Panc1 (cell line): Measurements from ENCODE around the gene SCRN1. TPM values are rescaled to one million over a fixed set of nuclear protein-coding genes. Genes with fewer than 3 reads are reported as not detected.

Source experiments
- ATAC-seq: fragments of 200-7000 bp; cut with Tn5 transposase; 2 replicates; pipeline ENCODE4 v1.9.1; 2020; ENCODE audit warnings: mild to moderate bottlenecking, moderate library complexity
- BruUV-seq: library from RNA; stranded (reverse); fragments of 400-500 nt; replicated peaks from 2 replicates; lab custom pipeline; 2021; lab: Mats Ljungman, UMichigan
- CTCF ChIA-PET: fragments of 300-600 bp; sonication (Branson Sonifier 250); formaldehyde crosslinking; loops from one replicate; lab custom pipeline; 2022; ENCODE audit warnings: antibody characterized with exemption; lab: Charles Lee
- POLR2A ChIA-PET: fragments of 300-600 bp; sonication (Branson Sonifier 250); formaldehyde crosslinking; loops from one replicate; lab custom pipeline; 2022; ENCODE audit warnings: antibody characterized with exemption; lab: Charles Lee
- DNase-seq: peaks from one replicate; pipeline ENCODE4 v3.0.0-alpha.2; 2010; ENCODE audit warnings: low read depth, low spot score
- H3K27ac ChIP-seq: 2 replicates; pipeline ENCODE4 v1.5.1; 2011; ENCODE audit warnings: mild to moderate bottlenecking, low read length, inconsistent platforms
- H3K27me3 ChIP-seq: fragments of 200-500 bp; sonication (Bioruptor generic); 2 replicates; pipeline ENCODE4 v1.6.0; 2014; ENCODE audit warnings: low read length, inconsistent platforms; ENCODE audit not compliant: control insufficient read depth, insufficient read depth
- H3K36me3 ChIP-seq: fragments of 200-500 bp; sonication (Bioruptor generic); 2 replicates; pipeline ENCODE4 v1.5.1; 2014; ENCODE audit warnings: inconsistent platforms, mild to moderate bottlenecking, low read length, moderate library complexity; ENCODE audit not compliant: control insufficient read depth, insufficient read depth
- H3K4me1 ChIP-seq: 2 replicates; pipeline ENCODE4 v1.5.1; 2011; ENCODE audit warnings: inconsistent platforms, mild to moderate bottlenecking, low read length, moderate library complexity; ENCODE audit not compliant: control insufficient read depth, insufficient read depth
- H3K4me3 ChIP-seq, 2 experiments: 2 replicates each; pipeline ENCODE4 v1.5.1; 2011 to 2012; ENCODE audit warnings: low read depth in 2 of 2, low read length in 2 of 2, mild to moderate bottlenecking in 2 of 2, inconsistent platforms in 1 of 2, moderate library complexity in 1 of 2
- H3K9me3 ChIP-seq: fragments of 200-500 bp; sonication (Bioruptor generic); 2 replicates; pipeline ENCODE4 v1.5.1; 2014; ENCODE audit warnings: low read depth, mild to moderate bottlenecking, inconsistent platforms, low read length, moderate library complexity; ENCODE audit not compliant: control insufficient read depth, insufficient read depth
- CTCF ChIP-seq: fragments of 450-650 bp; IDR thresholded peaks from 2 replicates; pipeline ENCODE4 v1.5.1; 2017; ENCODE audit warnings: mild to moderate bottlenecking
- POLR2AphosphoS5 ChIP-seq: IDR thresholded peaks from 2 replicates; pipeline ENCODE4 v1.6.1; 2012; ENCODE audit warnings: mild to moderate bottlenecking, low read depth, low read length, moderate library complexity
- REST ChIP-seq, 2 experiments: IDR thresholded peaks; 2 replicates each; pipeline ENCODE4 v1.6.1; 2011 to 2012; ENCODE audit warnings: low read depth in 2 of 2, control low read depth in 1 of 2, low read length in 1 of 2, mild to moderate bottlenecking in 1 of 2, moderate library complexity in 1 of 2; ENCODE audit not compliant: insufficient read depth in 1 of 2
- SIN3A ChIP-seq: IDR thresholded peaks from 2 replicates; pipeline ENCODE4 v1.6.1; 2012; ENCODE audit warnings: low read depth, mild to moderate bottlenecking, low read length, moderate library complexity, borderline replicate concordance; ENCODE audit not compliant: insufficient read depth
- TCF7L2 ChIP-seq: IDR thresholded peaks from 2 replicates; pipeline ENCODE4 v1.6.1; 2011; ENCODE audit warnings: mild to moderate bottlenecking, low read depth, low read length, inconsistent platforms
- in situ Hi-C: cut with HindIII; loops from 2 replicates; pipeline ENCODE4 v1.10.0; 2016; ENCODE audit warnings: low sequenced_read_pairs, low pct_unique_long_range_greater_than_20kb
- intact Hi-C: fragments of 100-400 bp; cut with micrococcal nuclease; formaldehyde crosslinking; loops from one replicate; pipeline ENCODE4 v1.10.0; 2022; ENCODE audit not compliant: unreplicated experiment
- total RNA-seq: library from RNA; stranded (reverse); gene quantifications from one replicate; pipeline ENCODE4 v1.2.1, GENCODE V29; 2021; ENCODE audit not compliant: unreplicated experiment

SCRN1 gene
- total RNA-seq, 1 experiment from 2014 or later = 189 TPM

GRCh38 chr7:29956487-29956836 lies 33.1 kb downstream of the SCRN1 start:
- no TSS peak for BruUV-seq
- H3K4me3 ChIP-seq = no peak overlapping the region
- peaks cover 6% of the 10 kb centered on the region; the same call in 1 of the 2 replicates for H3K36me3 ChIP-seq
- in situ Hi-C loops = no loop called here
- CTCF ChIA-PET = no interaction called here
- H3K4me1 ChIP-seq = no peaks in the 10 kb centered on the region
- ATAC-seq (no peak), DNase-seq (no peak)
- no peaks in the 10 kb centered on the region for H3K9me3 ChIP-seq
- H3K27me3 ChIP-seq = no peaks in the 10 kb centered on the region
- intact Hi-C loops = no loop called here
- no peak overlapping the region for H3K27ac ChIP-seq
- POLR2A ChIA-PET = no interaction called here
- no peak for TF ChIP-seq REST (IDR thresholded peaks at IDR 0.05; ENCODE audit: insufficient read depth in 1 of 2, low read depth in 2 of 2, low read length in 1 of 2)
- no peak for TF ChIP-seq POLR2AphosphoS5
- TF ChIP-seq SIN3A = no peak

GRCh38 chr7:29955799-29956486 lies 33.7 kb downstream of the SCRN1 start:
- Histone ChIP-seq H3K27me3 (no peaks in the 10 kb centered on the region), H3K36me3 (peaks cover 7% of the 10 kb centered on the region; the same call in 1 of the 2 replicates), H3K4me3 (no peak overlapping the region), H3K9me3 (no peaks in the 10 kb centered on the region), H3K4me1 (no peaks in the 10 kb centered on the region), H3K27ac (no peak overlapping the region)
- DNase-seq (no peak), ATAC-seq (no peak)
- TF ChIP-seq POLR2AphosphoS5 (no peak), CTCF (no peak), REST (IDR thresholded peaks at IDR 0.05; ENCODE audit: insufficient read depth in 1 of 2, low read depth in 2 of 2, low read length in 1 of 2) (no peak), SIN3A (no peak), TCF7L2 (no peak)
- BruUV-seq = no TSS peak
- ChIA-PET CTCF (no interaction called here), POLR2A (no interaction called here)
- intact Hi-C loops = no loop called here
- in situ Hi-C loops = no loop called here
